Calu3 (cell line): ENCODE results near the gene KCTD2. TPM values are rescaled to one million over a fixed set of nuclear protein-coding genes. Genes with fewer than 3 reads are reported as not detected.

Experiments
- BruUV-seq: library from RNA; stranded (reverse); fragments of 400-500 nt; replicated peaks from 2 replicates; lab custom pipeline; 2021; lab: Mats Ljungman, UMichigan
- CTCF ChIA-PET: fragments of 300-600 bp; sonication (Branson Sonifier 250); formaldehyde crosslinking; loops from one replicate; lab custom pipeline; 2022; ENCODE audit warnings: antibody characterized with exemption; lab: Charles Lee
- DNase-seq: peaks from one replicate; pipeline ENCODE4 v3.0.0; 2022
- H3K27ac Mint-ChIP-seq: one replicate; pipeline ENCODE4 v1.8.0; 2022; ENCODE audit warnings: mixed read lengths; ENCODE audit not compliant: unreplicated experiment
- H3K27me3 Mint-ChIP-seq: one replicate; pipeline ENCODE4 v1.8.0; 2022; ENCODE audit warnings: mixed read lengths; ENCODE audit not compliant: unreplicated experiment
- H3K36me3 Mint-ChIP-seq: one replicate; pipeline ENCODE4 v1.8.0; 2022; ENCODE audit warnings: mild to moderate bottlenecking, moderate library complexity, mixed read lengths; ENCODE audit not compliant: insufficient read depth, unreplicated experiment
- H3K4me1 Mint-ChIP-seq: one replicate; pipeline ENCODE4 v1.8.0; 2022; ENCODE audit warnings: mild to moderate bottlenecking, low read depth, mixed read lengths; ENCODE audit not compliant: unreplicated experiment
- H3K4me3 Mint-ChIP-seq: one replicate; pipeline ENCODE4 v1.8.0; 2022; ENCODE audit warnings: mild to moderate bottlenecking, low read depth, moderate library complexity, mixed read lengths; ENCODE audit not compliant: unreplicated experiment
- H3K9me3 Mint-ChIP-seq: one replicate; pipeline ENCODE4 v1.8.0; 2022; ENCODE audit warnings: low read depth, mixed read lengths; ENCODE audit not compliant: unreplicated experiment
- intact Hi-C: fragments of 100-400 bp; cut with micrococcal nuclease; formaldehyde crosslinking; loops from one replicate; pipeline ENCODE4 v1.10.0; 2022; ENCODE audit not compliant: unreplicated experiment
- total RNA-seq: library from RNA; stranded (reverse); gene quantifications from 2 replicates; pipeline ENCODE4 v1.2.3, GENCODE V29; 2022
- TF ChIP-seq, protein P1 (sequence below): fragments of 200-600 bp; IDR thresholded peaks from one replicate; pipeline ENCODE4 v1.8.0; 2022; ENCODE audit warnings: antibody characterized with exemption; ENCODE audit not compliant: unreplicated experiment

The KCTD2 gene
- total RNA-seq, 1 experiment from 2014 or later: 24.4 TPM

DNA sequence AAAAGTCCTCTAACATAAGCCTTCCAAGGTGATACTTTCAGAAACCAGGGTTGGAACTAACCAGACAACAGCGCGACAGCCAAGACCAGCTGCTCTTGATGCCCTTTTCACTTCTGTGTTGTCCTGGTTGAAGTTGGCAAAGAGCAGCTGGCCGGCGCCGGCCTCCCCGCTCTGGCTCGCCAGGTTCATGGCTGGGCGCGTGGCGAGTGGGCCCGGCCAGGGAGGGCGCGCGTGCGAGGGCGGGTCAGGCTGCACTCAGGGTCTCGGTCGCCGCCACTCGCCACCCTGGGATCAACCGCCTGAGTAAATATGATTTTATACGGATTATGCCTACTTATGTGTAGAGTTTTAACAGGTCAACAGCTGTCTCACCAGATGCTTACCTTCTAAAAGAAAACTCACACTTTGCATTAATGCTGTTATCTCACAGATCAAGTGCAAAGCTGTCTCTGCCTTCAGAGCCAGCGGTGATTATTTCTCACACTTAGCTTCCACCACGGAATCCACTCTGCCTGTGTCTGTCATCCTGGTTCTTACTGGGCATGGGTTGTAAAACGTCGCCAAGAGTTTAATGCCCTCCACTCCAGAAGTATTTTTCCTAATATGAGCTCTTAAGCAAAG lies 13.5 kb downstream of the KCTD2 start:
- intact Hi-C loops: no loop called here
- BruUV-seq: no TSS peak
- no peaks in the 10 kb centered on the region for H3K4me1 Mint-ChIP-seq
- TF ChIP-seq, protein P1, sequence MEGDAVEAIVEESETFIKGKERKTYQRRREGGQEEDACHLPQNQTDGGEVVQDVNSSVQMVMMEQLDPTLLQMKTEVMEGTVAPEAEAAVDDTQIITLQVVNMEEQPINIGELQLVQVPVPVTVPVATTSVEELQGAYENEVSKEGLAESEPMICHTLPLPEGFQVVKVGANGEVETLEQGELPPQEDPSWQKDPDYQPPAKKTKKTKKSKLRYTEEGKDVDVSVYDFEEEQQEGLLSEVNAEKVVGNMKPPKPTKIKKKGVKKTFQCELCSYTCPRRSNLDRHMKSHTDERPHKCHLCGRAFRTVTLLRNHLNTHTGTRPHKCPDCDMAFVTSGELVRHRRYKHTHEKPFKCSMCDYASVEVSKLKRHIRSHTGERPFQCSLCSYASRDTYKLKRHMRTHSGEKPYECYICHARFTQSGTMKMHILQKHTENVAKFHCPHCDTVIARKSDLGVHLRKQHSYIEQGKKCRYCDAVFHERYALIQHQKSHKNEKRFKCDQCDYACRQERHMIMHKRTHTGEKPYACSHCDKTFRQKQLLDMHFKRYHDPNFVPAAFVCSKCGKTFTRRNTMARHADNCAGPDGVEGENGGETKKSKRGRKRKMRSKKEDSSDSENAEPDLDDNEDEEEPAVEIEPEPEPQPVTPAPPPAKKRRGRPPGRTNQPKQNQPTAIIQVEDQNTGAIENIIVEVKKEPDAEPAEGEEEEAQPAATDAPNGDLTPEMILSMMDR: no peak
- no peak overlapping the region for H3K27ac Mint-ChIP-seq
- DNase-seq: no peak
- H3K9me3 Mint-ChIP-seq: no peaks in the 10 kb centered on the region
- CTCF ChIA-PET: interaction anchor here (0.8 to 1.4 kb wide), 11 partner anchors 27 to 141 kb away, joined by 3 to 6 read pairs (median 4); partner anchors contain the start of genes ARMC7 and SLC16A5
- no peak overlapping the region for H3K4me3 Mint-ChIP-seq
- H3K27me3 Mint-ChIP-seq: no peaks in the 10 kb centered on the region
- peaks cover 38% of the 10 kb centered on the region for H3K36me3 Mint-ChIP-seq

DNA sequence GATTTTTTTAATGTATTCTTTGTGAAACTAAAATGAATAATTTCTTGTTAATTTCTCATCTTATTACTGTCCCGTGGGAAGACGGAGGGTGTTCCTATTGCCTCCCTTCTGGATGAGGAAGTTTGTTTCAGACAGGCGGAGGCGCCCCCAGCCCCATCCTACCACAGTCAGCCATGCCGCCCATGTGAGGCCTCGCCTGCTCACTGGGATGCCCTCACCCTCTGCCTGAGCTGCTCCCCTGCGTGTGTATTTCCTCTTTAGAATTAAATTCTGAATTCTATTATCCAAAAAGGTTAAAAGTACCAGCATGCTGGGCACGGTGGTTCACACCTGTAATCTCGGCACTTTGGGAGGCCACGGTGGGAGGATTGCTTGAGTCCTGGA lies 14.0 kb downstream of the KCTD2 start:
- DNase-seq: no peak
- intact Hi-C loops: no loop called here
- Mint-ChIP-seq H3K4me1 (no peaks in the 10 kb centered on the region), H3K9me3 (no peaks in the 10 kb centered on the region), H3K4me3 (no peak overlapping the region), H3K27me3 (no peaks in the 10 kb centered on the region), H3K36me3 (peaks cover 38% of the 10 kb centered on the region), H3K27ac (no peak overlapping the region)
- CTCF ChIA-PET: interaction anchor here (1.3 to 1.4 kb wide), 2 partner anchors 45 to 53 kb away, joined by 4 read pairs; no protein-coding TSS in a partner anchor
- no TSS peak for BruUV-seq
- TF ChIP-seq, protein P1: no peak

DNA sequence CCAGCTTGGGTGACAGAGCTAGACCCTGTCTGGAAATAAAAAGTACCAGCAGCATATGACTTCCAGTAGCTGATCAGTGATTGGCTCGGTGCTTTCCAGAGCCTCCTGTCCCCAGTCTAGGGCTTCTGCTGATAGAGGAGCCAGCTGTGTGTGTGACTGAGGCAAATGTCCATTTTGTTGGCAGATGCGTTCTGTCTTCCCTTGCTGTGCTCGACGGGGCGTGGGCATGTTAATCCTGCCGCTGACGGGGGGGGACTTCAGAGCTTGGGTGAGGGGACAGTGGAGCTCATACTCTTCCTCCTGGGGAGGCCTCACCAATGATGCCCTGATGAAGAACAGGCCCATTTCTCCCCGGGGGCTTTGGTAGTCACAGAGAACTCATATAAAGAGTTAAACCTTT lies 14.6 kb downstream of the KCTD2 start:
- H3K27ac Mint-ChIP-seq: no peak overlapping the region
- H3K36me3 Mint-ChIP-seq: peaks cover 39% of the 10 kb centered on the region
- H3K4me3 Mint-ChIP-seq: no peak overlapping the region
- DNase-seq: no peak
- no peaks in the 10 kb centered on the region for H3K27me3 Mint-ChIP-seq
- BruUV-seq: no TSS peak
- TF ChIP-seq, protein P1: no peak
- CTCF ChIA-PET: interaction anchor here (1.0 kb wide), 1 partner anchor 8 kb away, joined by 3 read pairs; no protein-coding TSS in a partner anchor
- no peaks in the 10 kb centered on the region for H3K4me1 Mint-ChIP-seq
- intact Hi-C loops: no loop called here
- H3K9me3 Mint-ChIP-seq: no peaks in the 10 kb centered on the region

DNA sequence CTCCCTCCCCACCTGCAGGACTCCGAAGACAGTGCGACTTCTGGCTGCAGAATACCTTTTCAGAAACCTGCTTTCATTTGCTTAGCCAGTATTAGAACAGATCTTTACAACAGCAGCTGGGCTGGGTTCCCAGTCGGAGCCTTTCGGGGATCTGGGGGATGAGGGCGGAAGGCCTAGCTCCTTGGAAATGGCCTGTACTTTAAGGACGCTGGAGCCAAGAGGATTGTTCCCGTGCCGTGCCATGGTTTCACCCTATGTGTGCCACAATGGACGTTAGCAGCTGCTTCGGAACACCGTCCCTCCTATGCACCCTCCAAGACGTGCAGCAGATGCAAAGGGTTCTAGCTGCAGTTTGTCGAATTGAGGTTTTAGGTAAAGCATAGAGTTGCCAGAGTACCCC lies 16.2 kb downstream of the KCTD2 start:
- no peak for DNase-seq
- Mint-ChIP-seq H3K27ac (no peak overlapping the region), H3K36me3 (peaks cover 39% of the 10 kb centered on the region), H3K4me1 (no peaks in the 10 kb centered on the region), H3K9me3 (no peaks in the 10 kb centered on the region), H3K4me3 (no peak overlapping the region), H3K27me3 (no peaks in the 10 kb centered on the region)
- BruUV-seq: no TSS peak
- intact Hi-C loops: no loop called here
- CTCF ChIA-PET: interaction anchor here (0.6 to 1.3 kb wide), 2 partner anchors 16 to 145 kb away, joined by 3 read pairs; no protein-coding TSS in a partner anchor
- TF ChIP-seq, protein P1: no peak
